NCI-H82 (cell line): Measurements from ENCODE around the gene GJB5.
A peak's percentile ranks its signal among the peaks of the same experiment; 100 is the strongest.
"Not testable (repeated sequence)": the region's sequence is repeated elsewhere in the genome, so short reads cannot be mapped to it uniquely, and the experiment has no call there.

Experiments
- DNase-seq: peaks from one replicate; lab custom pipeline; 2025; lab: John Stamatoyannopoulos, UW

GJB5 gene

GRCh38 chr1:34745666-34746065 lies 9.2 kb upstream of the GJB5 start:
- DNase-seq, result no peak

GRCh38 chr1:34746101-34746500 lies 8.7 kb upstream of the GJB5 start:
- DNase-seq, result no peak

DNA sequence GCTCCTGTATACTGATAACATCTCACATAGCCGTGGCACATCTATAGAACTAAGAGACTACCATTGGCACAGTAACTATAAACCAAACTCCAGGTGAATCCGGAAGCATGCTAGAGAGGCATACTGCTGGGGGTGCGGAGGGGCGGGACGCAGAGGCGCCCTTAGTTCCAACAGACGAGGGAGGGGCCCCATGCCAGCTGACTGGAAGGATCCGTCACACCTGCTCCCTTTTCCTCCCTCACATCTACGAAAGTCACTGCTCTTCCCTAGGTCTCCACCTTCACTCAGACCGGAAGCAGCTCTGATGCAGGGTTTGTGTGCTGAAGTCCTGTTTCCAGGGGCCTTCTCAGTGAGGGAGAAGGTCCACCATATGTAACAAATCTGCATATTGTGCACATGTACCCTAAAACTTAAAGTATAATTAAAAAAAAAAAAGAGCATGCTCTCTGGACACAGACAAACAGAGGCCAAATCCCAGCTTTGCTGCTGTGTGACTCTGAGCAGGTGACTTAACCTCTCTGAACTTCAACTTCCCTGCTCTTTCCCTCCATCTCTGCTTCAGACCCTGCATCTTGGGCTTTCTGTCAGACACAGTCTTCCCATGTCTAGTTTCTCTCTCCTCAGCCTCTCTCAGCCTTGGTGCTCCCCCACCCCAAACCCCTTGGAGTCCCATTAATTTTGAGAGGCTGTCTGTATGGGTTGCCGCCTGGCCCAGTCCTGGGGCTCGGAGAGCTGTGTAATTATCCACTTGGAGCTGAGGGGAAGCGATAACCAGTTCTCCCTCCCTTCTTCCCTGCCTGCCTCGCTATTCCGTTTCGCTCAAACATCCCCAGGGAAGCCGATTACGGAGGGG lies 7.8 kb upstream of the GJB5 start:
- peak; percentile 31 for DNase-seq

DNA sequence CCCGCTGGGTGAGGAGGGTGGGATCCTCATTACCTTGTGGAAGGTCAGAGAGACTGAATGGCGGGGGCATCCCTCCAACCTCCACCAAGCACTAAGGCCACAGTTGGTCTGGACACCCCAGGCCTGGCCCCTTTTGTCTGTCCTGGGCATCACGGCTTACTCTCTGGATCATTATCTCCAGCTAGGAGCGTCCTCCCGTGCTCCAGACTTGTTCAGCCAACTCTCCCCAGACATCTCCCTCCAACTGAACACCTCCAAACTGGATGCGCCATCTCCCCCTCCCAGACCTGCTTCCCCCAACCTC lies 7.3 kb upstream of the GJB5 start:
- no peak for DNase-seq

DNA sequence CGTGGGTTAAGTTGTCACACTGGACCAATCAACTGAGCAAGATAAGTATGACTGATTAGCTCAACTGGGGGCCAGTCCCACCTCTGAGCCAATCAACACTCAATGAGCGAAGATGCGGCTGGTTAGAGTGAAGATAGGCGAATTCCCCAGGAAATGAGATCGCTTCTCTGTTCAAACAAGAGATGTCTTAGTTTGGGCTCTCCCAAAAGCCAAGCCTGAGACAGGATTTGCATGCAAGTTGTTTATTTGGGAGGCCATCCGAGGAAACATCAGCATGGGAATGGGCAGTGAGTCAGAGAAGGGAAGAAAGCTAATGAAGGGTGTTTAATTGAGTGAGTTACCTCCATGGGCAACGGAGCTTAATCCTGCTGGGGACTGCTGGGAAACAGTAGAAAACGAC lies 4.9 kb upstream of the GJB5 start:
- no peak for DNase-seq

DNA sequence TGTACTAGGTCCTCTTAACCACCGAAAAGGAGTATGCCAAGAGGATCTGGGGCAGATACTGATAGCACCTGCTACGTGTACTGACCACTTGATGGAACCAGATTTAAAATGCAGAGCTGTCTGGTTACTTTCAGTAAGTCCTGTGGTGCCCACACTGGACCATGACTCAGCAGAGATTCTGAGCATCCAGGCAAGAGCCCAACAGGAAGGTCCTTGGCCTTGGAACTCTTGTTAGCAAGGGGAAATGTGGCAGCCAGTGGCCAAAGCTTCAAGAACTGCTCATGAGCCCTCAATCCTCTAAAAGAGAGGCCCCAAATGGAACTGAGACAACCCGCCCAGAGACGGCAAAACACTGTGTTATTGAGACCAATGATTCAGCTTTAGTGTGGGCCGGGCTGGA lies 4.2 kb upstream of the GJB5 start:
- no peak for DNase-seq

- no peak for DNase-seq
Observed at GRCh38 chr1:34753163-34753562, 1.7 kb upstream of the GJB5 start.

DNA sequence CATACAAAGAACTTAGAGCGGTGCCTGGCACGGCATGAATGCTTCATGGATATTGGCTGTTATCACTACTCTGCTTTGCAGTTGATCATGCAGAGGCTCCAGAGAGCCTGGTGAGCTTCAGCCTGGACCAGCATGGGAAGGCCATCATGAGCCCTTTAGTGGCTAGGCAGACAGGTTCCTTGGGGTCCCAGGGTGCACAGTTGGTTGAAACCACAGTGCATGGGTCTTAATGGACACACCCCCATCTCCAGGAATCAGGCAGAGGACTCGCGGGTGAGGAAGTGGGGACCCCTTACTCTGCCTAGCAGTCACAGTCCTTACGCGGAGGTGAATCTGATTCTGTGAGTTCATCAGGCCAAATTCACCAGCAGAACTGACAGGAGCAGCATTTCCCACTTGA lies 1.1 kb downstream of the GJB5 start:
- no peak for DNase-seq

GRCh38 chr1:34757386-34757785 lies 2.5 kb downstream of the GJB5 start:
- no peak for DNase-seq

DNA sequence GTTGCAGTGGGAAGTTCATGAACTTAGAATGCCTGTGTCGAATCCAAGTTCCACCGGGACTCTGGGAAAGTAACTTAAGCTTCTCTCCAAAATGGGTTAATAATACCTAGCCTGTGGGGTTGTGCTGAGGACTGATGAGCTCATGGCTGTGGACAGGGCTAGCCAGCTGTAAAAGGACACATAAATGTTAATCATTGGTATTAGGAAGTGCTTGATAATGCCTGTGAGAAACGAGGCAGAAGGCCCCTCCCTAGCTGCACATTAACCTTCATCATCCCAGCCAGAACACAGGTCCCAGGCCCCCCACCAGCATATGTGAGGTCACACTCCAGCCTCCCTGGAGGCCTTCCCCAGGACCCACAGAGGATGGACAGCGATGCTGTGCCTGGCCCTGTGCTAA lies 3.9 kb downstream of the GJB5 start:
- DNase-seq, result no peak

DNA sequence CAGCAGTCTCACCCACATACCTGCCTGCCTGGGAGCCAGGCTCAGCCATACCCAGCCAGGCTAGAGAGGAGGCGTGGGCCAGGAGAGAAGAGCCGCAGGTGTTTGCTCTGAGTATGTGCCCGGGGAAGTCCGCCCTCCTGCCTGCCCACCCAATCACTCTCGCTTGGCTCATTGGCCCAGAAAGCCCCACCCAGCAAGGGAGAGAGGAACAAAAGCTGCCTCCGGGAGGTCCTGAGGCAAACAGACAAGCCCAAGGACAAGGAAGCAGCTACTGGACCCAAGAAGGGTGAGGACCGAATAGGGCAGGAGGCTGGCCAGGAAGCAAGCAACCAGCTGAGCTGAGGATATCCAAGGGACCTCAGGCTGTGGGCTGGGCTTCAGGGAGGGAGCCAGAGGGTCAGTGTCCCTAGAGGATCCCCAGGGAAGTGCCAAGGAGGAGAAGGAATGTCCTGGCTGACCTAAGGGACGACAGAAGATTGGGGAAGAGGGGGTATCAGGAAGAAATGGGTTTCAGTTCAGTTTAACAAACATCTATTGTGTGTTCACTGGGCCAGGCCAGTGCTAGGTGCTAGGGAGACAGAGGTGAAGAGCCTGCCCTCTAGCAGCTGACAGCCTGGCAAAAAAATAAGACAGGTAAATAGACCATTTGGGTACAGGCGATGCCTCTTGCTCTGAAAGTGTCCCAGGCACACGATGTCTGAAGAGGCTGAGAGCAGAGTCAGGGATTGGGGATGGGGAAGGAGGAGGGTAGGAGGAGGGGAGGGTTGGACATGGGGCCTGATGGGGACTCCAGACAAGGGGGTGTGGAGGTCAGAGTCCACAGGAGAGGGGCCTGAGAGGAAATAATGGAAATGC lies 4.9 kb downstream of the GJB5 start, which contains the start of gene GJB4:
GJB4 (plus strand) TSS at position 238 of the 855 bp plus-strand sequence. CDS start 1,515 bp downstream, outside the sequence.
- DNase-seq, result no peak

DNA sequence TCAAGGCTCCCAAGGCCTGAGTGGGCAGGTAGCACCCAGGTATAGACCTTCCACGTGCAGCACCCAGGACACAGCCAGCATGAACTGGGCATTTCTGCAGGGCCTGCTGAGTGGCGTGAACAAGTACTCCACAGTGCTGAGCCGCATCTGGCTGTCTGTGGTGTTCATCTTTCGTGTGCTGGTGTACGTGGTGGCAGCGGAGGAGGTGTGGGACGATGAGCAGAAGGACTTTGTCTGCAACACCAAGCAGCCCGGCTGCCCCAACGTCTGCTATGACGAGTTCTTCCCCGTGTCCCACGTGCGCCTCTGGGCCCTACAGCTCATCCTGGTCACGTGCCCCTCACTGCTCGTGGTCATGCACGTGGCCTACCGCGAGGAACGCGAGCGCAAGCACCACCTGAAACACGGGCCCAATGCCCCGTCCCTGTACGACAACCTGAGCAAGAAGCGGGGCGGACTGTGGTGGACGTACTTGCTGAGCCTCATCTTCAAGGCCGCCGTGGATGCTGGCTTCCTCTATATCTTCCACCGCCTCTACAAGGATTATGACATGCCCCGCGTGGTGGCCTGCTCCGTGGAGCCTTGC lies 6.4 kb downstream of the GJB5 start:
- DNase-seq, result no peak

- DNase-seq, result no peak
Observed at GRCh38 chr1:34761776-34762307, 7.0 kb downstream of the GJB5 start.

DNA sequence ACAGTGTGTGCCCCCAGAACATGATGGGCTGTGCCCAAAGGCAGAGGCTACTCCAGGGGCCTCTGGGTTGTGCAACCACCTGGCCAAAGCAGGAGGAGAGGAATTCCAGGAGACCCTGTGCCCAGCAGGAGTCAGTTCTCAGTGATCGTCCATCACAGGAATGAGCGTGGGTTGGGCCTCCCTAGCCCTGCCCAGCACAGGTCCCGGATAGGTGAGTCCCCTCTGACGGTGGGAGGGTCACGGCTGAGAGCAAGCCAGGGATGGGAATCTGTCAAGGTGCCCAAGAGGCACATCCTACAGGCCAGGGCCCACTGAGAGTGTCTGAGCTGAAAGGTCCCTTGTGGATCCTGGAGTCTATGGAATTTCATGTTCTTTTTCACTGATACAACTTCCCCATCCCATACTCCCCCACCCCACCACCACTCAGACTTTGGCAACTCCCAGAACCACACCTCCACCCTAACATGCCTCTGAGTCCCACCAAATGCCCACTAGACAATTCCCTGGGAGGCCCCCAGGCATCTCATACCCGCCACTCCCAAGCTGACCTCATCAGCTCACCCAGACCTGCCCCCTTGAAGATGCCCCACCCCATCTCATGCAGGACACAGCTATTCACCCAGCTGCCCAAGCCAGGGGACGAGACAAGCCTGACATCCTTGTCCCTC lies 7.8 kb downstream of the GJB5 start:
- DNase-seq, result no peak

DNA sequence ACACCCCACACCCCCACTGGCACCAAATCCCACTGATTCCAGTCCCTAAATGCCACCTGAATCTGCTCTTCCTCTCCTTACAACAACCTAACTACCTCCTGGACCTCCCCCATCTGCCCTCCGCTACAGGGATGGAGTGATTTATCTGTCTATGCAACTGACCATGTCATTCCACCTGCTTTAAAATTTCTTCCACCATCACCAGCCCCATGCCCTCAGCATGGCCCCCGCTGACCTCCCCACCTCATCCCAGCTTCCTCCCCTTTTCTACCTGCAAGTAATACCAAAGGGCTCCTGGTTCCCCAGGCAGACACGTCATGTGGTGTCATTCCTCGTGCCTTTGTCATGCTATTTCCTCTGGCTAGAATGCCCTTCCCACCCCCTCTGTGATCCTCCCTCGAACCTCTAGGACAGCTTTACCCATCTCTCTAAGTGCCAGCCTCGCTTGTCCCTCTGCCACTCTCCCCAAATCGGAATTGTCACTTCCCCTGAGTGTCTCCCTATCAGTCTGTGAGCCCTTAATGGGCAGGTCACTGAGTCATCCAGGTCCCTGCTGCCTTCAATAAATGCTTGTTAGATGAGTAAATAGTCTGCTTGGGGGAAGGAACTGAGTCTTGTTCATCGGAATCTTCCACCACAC lies 8.4 kb downstream of the GJB5 start:
- DNase-seq, result no peak

DNA sequence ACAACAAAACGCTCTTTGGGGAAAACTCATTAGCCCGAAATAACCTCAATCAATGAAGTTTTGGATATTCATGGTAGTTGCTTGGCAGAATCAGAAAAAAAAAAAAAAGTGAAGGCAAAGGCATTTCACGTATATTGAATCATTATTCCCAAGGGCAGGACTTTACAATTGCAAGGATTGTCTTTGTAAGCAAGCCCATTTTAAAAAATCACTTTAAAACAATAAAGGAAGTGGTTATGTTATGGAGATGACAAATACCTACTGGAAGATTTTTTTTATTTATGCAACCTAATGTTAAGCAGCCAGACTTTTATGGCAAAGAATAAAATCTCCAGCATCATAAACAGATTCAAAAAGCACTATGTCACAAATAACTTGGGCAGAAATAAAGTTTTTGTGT lies 14.0 kb downstream of the GJB5 start:
- DNase-seq, result no peak

- no peak for DNase-seq
Observed at GRCh38 chr1:34770891-34771504, 16.2 kb downstream of the GJB5 start.

DNA sequence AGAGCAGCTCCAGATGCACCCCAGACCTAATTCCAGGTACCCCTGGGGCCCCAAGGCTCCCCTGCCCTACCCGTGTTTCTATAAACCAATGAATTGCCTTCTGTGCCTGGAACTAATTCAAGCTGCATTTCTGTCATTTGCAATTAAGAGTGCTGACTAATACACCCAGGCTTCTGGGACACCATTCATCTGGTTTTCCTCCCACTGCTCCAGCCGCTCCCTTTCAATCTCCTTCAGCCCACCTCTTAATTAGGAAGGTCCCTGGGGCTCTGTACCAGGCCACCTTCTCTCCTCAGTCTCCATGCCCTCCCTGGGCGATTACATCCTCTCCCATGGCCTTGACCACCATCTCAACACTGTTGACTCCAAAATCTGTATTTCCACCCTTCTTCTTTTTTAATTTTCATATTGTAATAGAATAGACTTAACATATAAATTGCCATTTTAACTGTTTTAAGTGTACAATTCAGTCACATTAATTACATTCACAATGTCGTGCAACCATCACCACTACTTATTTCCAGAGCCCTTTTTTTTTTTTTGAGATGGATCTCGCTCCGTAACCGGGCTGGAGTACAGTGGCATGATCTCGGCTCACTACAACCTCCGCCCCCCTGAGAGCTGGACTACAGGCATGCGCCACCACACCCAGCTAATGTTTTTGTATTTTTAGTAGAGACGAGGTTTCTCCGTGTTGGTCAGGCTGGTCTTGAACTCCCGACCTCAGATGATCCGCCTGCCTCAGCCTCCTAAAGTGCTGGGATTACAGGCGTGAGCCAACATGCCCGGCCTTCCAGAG lies 16.9 kb downstream of the GJB5 start:
- no peak for DNase-seq

- not testable (repeated sequence) for DNase-seq
Observed at GRCh38 chr1:34773114-34773513, 18.3 kb downstream of the GJB5 start.

- DNase-seq, result no peak
Observed at GRCh38 chr1:34774957-34775356, 20.1 kb downstream of the GJB5 start.
